PC-9 (cell line): Measurements from ENCODE around the gene ZBTB9. TPM values are rescaled to one million over a fixed set of nuclear protein-coding genes. Genes with fewer than 3 reads are reported as not detected.

ENCODE experiments used
- BruUV-seq: library from RNA; stranded (reverse); fragments of 400-500 nt; replicated peaks from 2 replicates; lab custom pipeline; 2021; lab: Mats Ljungman, UMichigan
- CTCF ChIA-PET: fragments of 300-600 bp; sonication (Branson Sonifier 250); formaldehyde crosslinking; loops from one replicate; lab custom pipeline; 2022; ENCODE audit warnings: antibody characterized with exemption; lab: Charles Lee
- POLR2A ChIA-PET: fragments of 300-600 bp; sonication (Branson Sonifier 250); formaldehyde crosslinking; loops from one replicate; lab custom pipeline; 2022; ENCODE audit warnings: antibody characterized with exemption; ENCODE audit not compliant: unreplicated experiment; lab: Charles Lee
- DNase-seq, 2 experiments: peaks; one replicate each; pipeline versions ENCODE4 v3.0.0 to v3.0.0-alpha.2; 2015 to 2022; ENCODE audit warnings: mixed read lengths in 1 of 2
- H2AFZ ChIP-seq: fragments of 200-600 bp; sonication (generic); 2 replicates; pipeline ENCODE4 v1.8.1; 2017; ENCODE audit warnings: antibody characterized with exemption
- H3F3A ChIP-seq: fragments of 200-600 bp; sonication (generic); 2 replicates; pipeline ENCODE4 v1.8.1; 2017; ENCODE audit warnings: antibody characterized with exemption, mild to moderate bottlenecking, low read depth; ENCODE audit not compliant: insufficient read depth
- H3K27ac ChIP-seq: fragments of 200-600 bp; sonication (generic); 2 replicates; pipeline ENCODE4 v1.6.1; 2016; ENCODE audit warnings: mixed run types
- H3K27me3 ChIP-seq: fragments of 200-600 bp; sonication (generic); 2 replicates; pipeline ENCODE4 v1.6.1; 2016; ENCODE audit warnings: low read depth, mixed run types; ENCODE audit not compliant: insufficient read depth
- H3K36me3 ChIP-seq: fragments of 200-600 bp; sonication (generic); 2 replicates; pipeline ENCODE4 v1.6.1; 2016; ENCODE audit warnings: low read depth, mixed run types
- H3K4me1 ChIP-seq: fragments of 200-600 bp; sonication (generic); replicated peaks from 2 replicates; pipeline ENCODE4 v1.6.1; 2016; ENCODE audit warnings: mixed run types; ENCODE audit not compliant: insufficient read depth
- H3K4me2 ChIP-seq: fragments of 200-600 bp; sonication (generic); 2 replicates; pipeline ENCODE4 v1.6.1; 2017; ENCODE audit warnings: mixed run types
- H3K4me3 ChIP-seq: fragments of 200-600 bp; sonication (generic); 2 replicates; pipeline ENCODE4 v1.6.1; 2016; ENCODE audit warnings: mixed run types
- H3K79me2 ChIP-seq: fragments of 200-600 bp; sonication (generic); 2 replicates; pipeline ENCODE4 v1.6.1; 2017; ENCODE audit warnings: low read depth, mixed run types
- H3K9me2 ChIP-seq: fragments of 200-600 bp; sonication (generic); 2 replicates; pipeline ENCODE4 v1.8.1; 2017; ENCODE audit warnings: mild to moderate bottlenecking; ENCODE audit not compliant: insufficient read depth
- H3K9me3 ChIP-seq: fragments of 200-600 bp; sonication (generic); 2 replicates; pipeline ENCODE4 v1.8.1; 2016; ENCODE audit warnings: low read depth; ENCODE audit not compliant: insufficient read depth
- H4K20me1 ChIP-seq: fragments of 200-600 bp; sonication (generic); 2 replicates; pipeline ENCODE4 v1.8.1; 2017; ENCODE audit not compliant: insufficient read depth
- CTCF ChIP-seq: fragments of 200-600 bp; sonication (generic); conservative IDR thresholded peaks from 2 replicates; pipeline ENCODE4 v1.6.1; 2017; ENCODE audit warnings: mixed run types, antibody characterized with exemption, mild to moderate bottlenecking, moderate library complexity
- EZH2 ChIP-seq: fragments of 200-600 bp; sonication (generic); IDR thresholded peaks from 2 replicates; pipeline ENCODE4 v1.8.0; 2017; ENCODE audit warnings: antibody characterized with exemption, low read depth
- intact Hi-C: fragments of 100-400 bp; cut with micrococcal nuclease; formaldehyde crosslinking; loops from one replicate; pipeline ENCODE4 v1.10.0; 2022; ENCODE audit not compliant: unreplicated experiment
- total RNA-seq: library from RNA; stranded (reverse); gene quantifications from 2 replicates; pipeline ENCODE4 v1.2.3, GENCODE V29; 2021

The ZBTB9 gene
- total RNA-seq, 1 experiment from 2014 or later: 7.9 TPM

GRCh38 chr6:33446356-33446755 is 8.0 kb upstream of the ZBTB9 start:
- H3F3A ChIP-seq: peaks cover 4% of the 10 kb centered on the region; the same call in 1 of the 2 replicates
- no peaks in the 10 kb centered on the region for H3K27me3 ChIP-seq
- no peak for DNase-seq
- H3K9me3 ChIP-seq: no peaks in the 10 kb centered on the region
- no TSS peak for BruUV-seq
- no peaks in the 10 kb centered on the region for H4K20me1 ChIP-seq
- no peak overlapping the region for H3K4me2 ChIP-seq
- ChIA-PET CTCF (no interaction called here), POLR2A (no interaction called here)
- H3K79me2 ChIP-seq: no peaks in the 10 kb centered on the region
- no peak overlapping the region for H3K27ac ChIP-seq
- no peak for TF ChIP-seq EZH2
- no peak for TF ChIP-seq CTCF
- no peak overlapping the region for H3K4me3 ChIP-seq
- no peaks in the 10 kb centered on the region for H3K36me3 ChIP-seq
- H3K4me1 ChIP-seq: no peaks in the 10 kb centered on the region
- H2AFZ ChIP-seq: no peak overlapping the region
- intact Hi-C loops: no loop called here
- no peaks in the 10 kb centered on the region for H3K9me2 ChIP-seq

GRCh38 chr6:33450434-33450833 is 3.9 kb upstream of the ZBTB9 start:
- TF ChIP-seq CTCF (no peak), EZH2 (no peak)
- ChIA-PET POLR2A (no interaction called here), CTCF (no interaction called here)
- peaks cover 14% of the 10 kb centered on the region for H3K79me2 ChIP-seq
- no peak overlapping the region for H3K4me3 ChIP-seq
- H3F3A ChIP-seq: no peaks in the 10 kb centered on the region
- no peak overlapping the region for H2AFZ ChIP-seq
- DNase-seq: no peak
- no peaks in the 10 kb centered on the region for H3K36me3 ChIP-seq
- no TSS peak for BruUV-seq
- peaks cover 5% of the 10 kb centered on the region for H3K4me1 ChIP-seq
- intact Hi-C loops: loop anchor here (5.0 kb wide), 1 partner anchor 38 kb away; the partner anchor contains the start of gene PHF1
- H4K20me1 ChIP-seq: no peaks in the 10 kb centered on the region
- no peak overlapping the region for H3K4me2 ChIP-seq
- H3K27ac ChIP-seq: no peak overlapping the region
- H3K9me3 ChIP-seq: no peaks in the 10 kb centered on the region
- H3K27me3 ChIP-seq: no peaks in the 10 kb centered on the region
- no peaks in the 10 kb centered on the region for H3K9me2 ChIP-seq

GRCh38 chr6:33451606-33452005 is 2.8 kb upstream of the ZBTB9 start:
- Histone ChIP-seq H3K79me2 (peaks cover 19% of the 10 kb centered on the region), H4K20me1 (no peaks in the 10 kb centered on the region), H3K4me2 (no peak overlapping the region), H2AFZ (no peak overlapping the region), H3K27me3 (no peaks in the 10 kb centered on the region), H3K9me3 (no peaks in the 10 kb centered on the region), H3K4me1 (peaks cover 6% of the 10 kb centered on the region), H3K9me2 (no peaks in the 10 kb centered on the region), H3F3A (no peaks in the 10 kb centered on the region), H3K36me3 (no peaks in the 10 kb centered on the region), H3K4me3 (no peak overlapping the region), H3K27ac (no peak overlapping the region)
- ChIA-PET POLR2A (no interaction called here), CTCF (no interaction called here)
- intact Hi-C loops: loop anchor here (5.0 kb wide), 1 partner anchor 39 kb away; the partner anchor contains the start of gene PHF1
- no TSS peak for BruUV-seq
- DNase-seq: no peak
- TF ChIP-seq EZH2 (no peak), CTCF (no peak)
